Stimulated activated CD8-positive, alpha-beta memory T cell treated with anti-CD3 and anti-CD28 coated beads, Interleukin-7, amount 100 ng/mL, for 4 hours (primary cell): ENCODE results near the gene EXOC6B.
"Not testable (repeated sequence)": the region's sequence is repeated elsewhere in the genome, so short reads cannot be mapped to it uniquely, and the experiment has no call there.

Experiments used
- DNase-seq, 2 donors: peaks; one replicate each; pipeline ENCODE4 v3.0.0-alpha.2; 2020; ENCODE audit warnings: low read depth in 2 of 2

The EXOC6B gene

GRCh38 chr2:72612614-72613160 is 213.1 kb downstream of the EXOC6B start:
- no peak for DNase-seq

GRCh38 chr2:72607189-72607588 is 218.6 kb downstream of the EXOC6B start:
- DNase-seq = no peak

- no peak for DNase-seq
Measured at GRCh38 chr2:72605836-72606442, 219.9 kb downstream of the EXOC6B start.

GRCh38 chr2:72604468-72604867 is 221.4 kb downstream of the EXOC6B start:
- no peak for DNase-seq

- DNase-seq = no peak
Measured at GRCh38 chr2:72603481-72603880, 222.4 kb downstream of the EXOC6B start.

- no peak for DNase-seq
Measured at GRCh38 chr2:72602711-72603110, 223.1 kb downstream of the EXOC6B start.

GRCh38 chr2:72602095-72602494 is 223.7 kb downstream of the EXOC6B start:
- no peak for DNase-seq

GRCh38 chr2:72583836-72584235 is 242.0 kb downstream of the EXOC6B start:
- not testable (repeated sequence) for DNase-seq

- DNase-seq = no peak
Measured at GRCh38 chr2:72583376-72583775, 242.5 kb downstream of the EXOC6B start.

GRCh38 chr2:72581560-72582181 is 244.2 kb downstream of the EXOC6B start:
- DNase-seq = no peak

GRCh38 chr2:72579591-72580180 is 246.1 kb downstream of the EXOC6B start:
- no peak for DNase-seq

- no peak for DNase-seq
Measured at GRCh38 chr2:72576861-72577260, 249.0 kb downstream of the EXOC6B start.

- DNase-seq = no peak
Measured at GRCh38 chr2:72576459-72576858, 249.4 kb downstream of the EXOC6B start.

GRCh38 chr2:72574886-72575285 is 250.9 kb downstream of the EXOC6B start:
- DNase-seq = no peak

- no peak for DNase-seq
Measured at GRCh38 chr2:72573232-72573631, 252.6 kb downstream of the EXOC6B start.

GRCh38 chr2:72572501-72572900 is 253.3 kb downstream of the EXOC6B start:
- no peak for DNase-seq

- DNase-seq = no peak
Measured at GRCh38 chr2:72570413-72570812, 255.4 kb downstream of the EXOC6B start.

- DNase-seq = no peak
Measured at GRCh38 chr2:72562451-72563153, 263.2 kb downstream of the EXOC6B start.

GRCh38 chr2:72561621-72562318 is 264.1 kb downstream of the EXOC6B start:
- DNase-seq = no peak

GRCh38 chr2:72555943-72556342 is 269.9 kb downstream of the EXOC6B start:
- DNase-seq = no peak

- DNase-seq = not testable (repeated sequence)
Measured at GRCh38 chr2:72555363-72555762, 270.5 kb downstream of the EXOC6B start.

GRCh38 chr2:72554910-72555309 is 270.9 kb downstream of the EXOC6B start:
- not testable (repeated sequence) for DNase-seq
